Erythroblast (primary cell): Measurements from ENCODE around the gene MAPK6.

Source experiments
- DNase-seq, 2 experiments: peaks; one replicate each; lab custom pipeline; 2025; lab: John Stamatoyannopoulos, UW
- GATA1 ChIP-seq: IDR thresholded peaks from 2 replicates; pipeline ENCODE4 v1.6.1; 2011; ENCODE audit warnings: low read depth, mild to moderate bottlenecking, control low read depth, low read length, moderate library complexity
- POLR2A ChIP-seq: IDR thresholded peaks from 2 replicates; pipeline ENCODE4 v1.6.1; 2011; ENCODE audit warnings: mild to moderate bottlenecking, low read length

Gene MAPK6

DNA sequence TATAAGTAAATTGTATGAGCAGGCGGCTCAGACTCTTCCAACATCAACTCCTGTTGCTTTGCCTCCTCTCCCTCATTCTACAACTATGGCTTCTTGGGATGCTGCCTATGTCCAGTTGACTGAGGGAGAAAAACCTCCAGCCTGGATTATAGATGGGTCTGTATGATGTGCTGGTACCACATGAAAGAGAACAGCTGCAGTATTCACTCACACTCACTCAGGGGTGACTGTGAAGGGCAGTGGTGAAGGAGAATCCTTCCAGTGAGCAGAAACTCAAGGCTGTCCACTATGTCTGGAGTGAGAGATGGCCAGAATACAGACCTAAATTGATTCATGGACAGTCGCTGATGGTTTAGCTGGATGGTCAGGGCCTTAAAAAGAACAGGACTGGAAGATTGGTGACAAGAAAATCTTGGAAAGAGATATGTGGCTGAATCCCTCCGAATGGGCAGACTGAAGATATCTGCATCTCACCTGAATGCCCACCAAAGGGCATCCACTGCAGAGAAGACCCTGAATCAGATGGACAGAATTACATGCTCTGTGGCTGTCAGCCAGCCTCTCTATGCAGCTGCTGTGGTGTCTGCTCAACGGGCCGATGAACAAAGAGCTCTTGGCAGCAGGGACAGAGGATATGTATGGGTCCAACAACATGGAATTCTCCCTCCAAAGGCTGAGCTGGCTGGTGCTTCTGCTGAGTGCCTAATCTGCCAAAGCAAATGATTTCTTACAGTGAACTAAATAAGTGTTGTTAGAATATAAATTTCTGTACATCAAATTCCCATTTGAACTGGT, 95.4 kb downstream of the MAPK6 start:
- no peak for DNase-seq
- no peak for TF ChIP-seq GATA1
- no peak for TF ChIP-seq POLR2A

DNA sequence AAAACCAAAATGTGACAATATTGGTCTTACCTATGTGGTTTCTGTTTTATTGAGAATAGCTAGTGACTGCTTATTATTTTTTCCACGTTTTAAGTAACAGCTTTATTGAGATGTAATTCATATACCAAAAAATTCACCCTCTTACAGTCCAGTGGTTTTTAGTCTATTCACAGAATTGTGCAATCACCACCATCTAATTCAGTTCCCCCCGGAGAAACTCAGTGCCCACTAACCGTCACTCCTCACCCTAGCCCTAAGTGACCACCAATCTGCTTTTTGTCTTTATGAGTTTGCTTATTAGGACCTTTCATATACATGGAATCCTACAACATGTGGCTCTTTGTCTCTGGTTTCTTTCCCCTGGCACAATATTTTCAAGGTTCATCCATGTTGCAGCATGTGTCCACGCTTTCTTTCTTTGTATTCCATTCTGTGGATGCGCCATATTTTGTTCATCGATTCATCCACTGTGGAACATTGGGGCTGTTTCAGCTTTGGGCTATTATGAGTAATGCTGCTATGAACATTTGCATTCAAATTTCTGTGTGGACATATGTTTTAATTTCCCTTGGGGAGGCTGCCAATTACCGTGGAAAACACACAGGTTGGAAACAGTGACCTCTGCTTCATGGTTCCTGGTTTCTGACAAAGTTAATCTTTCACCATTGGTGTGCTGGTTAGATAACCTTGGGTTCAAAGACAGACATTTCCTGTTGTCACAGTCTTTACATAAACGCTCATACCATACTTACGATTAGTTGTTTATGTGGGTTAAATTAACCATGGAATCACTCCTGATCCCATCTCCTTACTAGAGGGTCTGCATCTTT, 96.8 kb downstream of the MAPK6 start:
- TF ChIP-seq GATA1 (no peak), POLR2A (no peak)
- DNase-seq = no peak
